GM12878 (cell line): Measurements from ENCODE around the gene CDK5RAP1. TPM values are rescaled to one million over a fixed set of nuclear protein-coding genes. Genes with fewer than 3 reads are reported as not detected.

ENCODE experiments used
- ATAC-seq: fragments of 200-7000 bp; cut with Tn5 transposase; 3 replicates; pipeline ENCODE4 v1.9.1; 2020; ENCODE audit warnings: mild to moderate bottlenecking, moderate library complexity
- BruUV-seq: library from RNA; stranded (reverse); fragments of 400-500 nt; replicated peaks from 2 replicates; lab custom pipeline; 2021; lab: Mats Ljungman, UMichigan
- CTCF ChIA-PET: fragments of 300-600 bp; sonication (Branson Sonifier 250); formaldehyde crosslinking; extraction: SDS; loops from one replicate; lab custom pipeline; 2021; ENCODE audit warnings: inconsistent platforms; lab: Yijun Ruan, JAX
- POLR2A ChIA-PET: fragments of 350-600 bp; formaldehyde crosslinking; extraction: SDS; loops from one replicate; lab custom pipeline; 2021; ENCODE audit warnings: inconsistent platforms; lab: Charles Lee
- RAD21 ChIA-PET: fragments of 300-600 bp; sonication (Branson Sonifier 250); formaldehyde crosslinking; loops from one replicate; lab custom pipeline; 2023; ENCODE audit warnings: antibody characterized with exemption; ENCODE audit not compliant: unreplicated experiment; lab: Charles Lee
- SMC1A ChIA-PET: fragments of 300-600 bp; sonication (Branson Sonifier 250); formaldehyde crosslinking; loops from one replicate; lab custom pipeline; 2023; ENCODE audit not compliant: unreplicated experiment, uncharacterized antibody; lab: Charles Lee
- DNase-seq: peaks from one replicate; pipeline ENCODE4 v3.0.0-alpha.2; 2011; ENCODE audit warnings: low read depth, low spot score
- FAIRE-seq: peaks from 3 replicates; lab custom pipeline; 2011; peaks lifted over from hg19 to GRCh38; lab: Jason Lieb, UNC
- H2AFZ ChIP-seq: 2 replicates; pipeline ENCODE4 v1.6.0; 2011; ENCODE audit warnings: low read depth, low read length, control low read depth; ENCODE audit not compliant: control insufficient read depth
- H3K27ac ChIP-seq: 2 replicates; pipeline ENCODE4 v1.5.1; 2011; ENCODE audit warnings: control low read depth; ENCODE audit not compliant: control insufficient read depth, insufficient read depth
- H3K27me3 ChIP-seq, 2 experiments: replicated peaks in 1 of 2; 2 replicates each; pipeline versions ENCODE4 v1.6.0 to v1.6.1; 2011; ENCODE audit warnings: low read length in 1 of 2; ENCODE audit not compliant: control insufficient read depth in 2 of 2, insufficient read depth in 2 of 2
- H3K36me3 ChIP-seq, 2 experiments: 2 replicates each; pipeline ENCODE4 v1.5.1; 2011; ENCODE audit warnings: low read length in 1 of 2; ENCODE audit not compliant: control insufficient read depth in 2 of 2, insufficient read depth in 2 of 2
- H3K4me1 ChIP-seq: 2 replicates; pipeline ENCODE4 v1.6.1; 2011; ENCODE audit warnings: mild to moderate bottlenecking, low read length, moderate library complexity, mixed read lengths; ENCODE audit not compliant: control insufficient read depth, insufficient read depth
- H3K4me2 ChIP-seq: 2 replicates; pipeline ENCODE4 v1.6.0; 2011; ENCODE audit warnings: control low read depth; ENCODE audit not compliant: control insufficient read depth, insufficient read depth
- H3K4me3 ChIP-seq: fragments of 200-600 bp; sonication (generic); 2 replicates; pipeline ENCODE4 v1.5.1; 2016
- H3K79me2 ChIP-seq: 2 replicates; pipeline ENCODE4 v1.6.0; 2011; ENCODE audit warnings: low read length; ENCODE audit not compliant: control insufficient read depth, insufficient read depth
- H3K9ac ChIP-seq: 2 replicates; pipeline ENCODE4 v1.8.0; 2011; ENCODE audit warnings: low read length, control low read depth, mixed read lengths; ENCODE audit not compliant: control insufficient read depth, insufficient read depth
- H3K9me3 ChIP-seq: replicated peaks from 3 replicates; pipeline ENCODE4 v1.5.1; 2011; ENCODE audit warnings: mild to moderate bottlenecking, low read length; ENCODE audit not compliant: control insufficient read depth, insufficient read depth
- H4K20me1 ChIP-seq: 2 replicates; pipeline ENCODE4 v1.6.0; 2011; ENCODE audit not compliant: control insufficient read depth, insufficient read depth
- ELK1 ChIP-seq: IDR thresholded peaks from 2 replicates; pipeline ENCODE4 v1.6.1; 2012; ENCODE audit warnings: low read depth, low read length, improper control_type of control experiment
- JUND ChIP-seq: IDR thresholded peaks from 2 replicates; pipeline ENCODE4 v1.6.1; 2012; ENCODE audit warnings: low read depth, mild to moderate bottlenecking, low read length, improper control_type of control experiment, moderate library complexity
- RCOR1 ChIP-seq: conservative IDR thresholded peaks from 2 replicates; pipeline ENCODE4 v1.6.1; 2012; ENCODE audit warnings: low read depth, low read length, improper control_type of control experiment
- ZNF687 ChIP-seq: fragments of 450-650 bp; IDR thresholded peaks from 2 replicates; pipeline ENCODE4 v1.6.1; 2017; ENCODE audit warnings: mild to moderate bottlenecking, moderate library complexity
- WGBS: methylation state at CpG from one replicate; pipeline ENCODE4 v1.1.6; 2016; ENCODE audit warnings: low lambda C conversion rate; ENCODE audit not compliant: insufficient replicate concordance, insufficient coverage; ENCODE audit errors: missing lambda C conversion rate; 5-methylcytosine and 5-hydroxymethylcytosine counted together
- in situ Hi-C: fragments of 300-500 bp; cut with MboI; formaldehyde crosslinking; loops from 9 replicates; pipeline ENCODE4 v1.14.3; 2018; ENCODE audit warnings: mixed read lengths
- intact Hi-C: fragments of 100-400 bp; cut with micrococcal nuclease; formaldehyde crosslinking; loops from one replicate; pipeline ENCODE4 v1.14.2; 2022; ENCODE audit not compliant: unreplicated experiment
- polyA plus RNA-seq, 11 experiments: library from polyadenylated mRNA; depleted of rRNA in 4 of 11; unstranded in 6 of 11; stranded (reverse) in 5 of 11; fragments of >200 nt; fragmentation: Nextera tagmentation in 4 of 11; fragmentation: Illumina TruSeq in 1 of 11; extraction: Ambion mirVana in 4 of 11; extraction: Trizol in 1 of 11; gene quantifications; 1 replicate in 1 of 11; 2 replicates in 10 of 11; pipeline versions ENCODE4 v1.2.1 to v1.2.3, GENCODE V29; 2011 to 2016; ENCODE audit warnings: inconsistent platforms in 2 of 11, missing spikeins in 2 of 11, low read depth in 1 of 11
- total RNA-seq, 4 experiments: library from RNA; depleted of rRNA in 3 of 4; stranded (reverse); fragments of >200 nt in 3 of 4; fragmentation: Illumina TruSeq in 1 of 4; extraction: Trizol in 1 of 4; gene quantifications; 2 replicates each; pipeline versions ENCODE4 v1.2.1 to v1.2.3, GENCODE V29; 2013 to 2021

The CDK5RAP1 gene
- total and polyA plus RNA-seq, 10 of the 15 experiments (the other 5 are each of a cell fraction or from before 2014, with no cell fraction given) = 30.4 to 67.6 (median 38.8) TPM

GRCh38 chr20:33411242-33411641, 9.9 kb upstream of the CDK5RAP1 start:
- no peaks in the 10 kb centered on the region; a peak in 1 of 4 replicates for H3K36me3 ChIP-seq
- no peaks in the 10 kb centered on the region for H4K20me1 ChIP-seq
- no peaks in the 10 kb centered on the region for H3K79me2 ChIP-seq
- no TSS peak for BruUV-seq
- in situ Hi-C loops (no loop called here), intact Hi-C loops (no loop called here)
- ChIA-PET RAD21 (no interaction called here), POLR2A (no interaction called here), CTCF (interaction anchor here (0.7 kb wide), 1 partner anchor 255 kb away, joined by 3 read pairs; the partner anchor contains the start of gene ACTL10), SMC1A (interaction anchor here (1.2 kb wide), 1 partner anchor 10 kb away, joined by 3 read pairs; the partner anchor contains the start of gene CDK5RAP1)
- 92% methylated on average over 7 of the region's 7 CpGs for WGBS
- no peaks in the 10 kb centered on the region; the same call in 2 of the 3 replicates for H3K9me3 ChIP-seq
- no peak overlapping the region for H3K4me2 ChIP-seq
- ATAC-seq (no peak), FAIRE-seq (no peak)
- H3K4me1 ChIP-seq = peaks cover 9% of the 10 kb centered on the region
- no peak overlapping the region for H3K9ac ChIP-seq
- no peak overlapping the region for H3K27ac ChIP-seq
- TF ChIP-seq ELK1 (no peak), RCOR1 (no peak), ZNF687 (no peak), JUND (no peak)
- TF ChIP-seq, all 136 proteins: peak for 0
- Histone ChIP-seq H3K4me3 (no peak overlapping the region), H2AFZ (no peak overlapping the region), H3K27me3 (no peaks in the 10 kb centered on the region)
- DNase-seq = no peak
